ENCODE measurements around the gene FAM200B. TPM values are rescaled to one million over a fixed set of nuclear protein-coding genes. Genes with fewer than 3 reads are reported as not detected.

The FAM200B gene
- total and polyA plus RNA-seq, 4 donors = 11.8 to 45.7 (median 16.9) TPM

DNA sequence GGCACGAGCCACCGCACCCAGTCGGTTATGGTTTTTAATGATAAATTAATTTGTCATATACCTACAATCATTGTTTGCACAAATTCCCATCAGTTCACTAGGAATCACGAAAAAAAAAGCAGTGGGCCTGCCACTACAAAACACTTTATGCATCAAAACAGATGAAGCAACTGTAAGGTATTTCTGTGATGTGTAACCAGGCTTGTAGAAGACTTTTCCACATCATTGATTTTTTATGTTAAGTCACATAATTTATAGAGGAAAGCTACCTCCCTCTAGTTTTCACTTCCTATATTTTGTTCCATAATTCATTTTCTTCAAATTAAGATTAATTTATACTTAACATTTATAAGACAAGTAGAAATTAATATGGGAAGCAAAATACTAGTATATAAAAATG lies 6.7 kb upstream of the FAM200B start:
- TF ChIP-seq, protein P1, sequence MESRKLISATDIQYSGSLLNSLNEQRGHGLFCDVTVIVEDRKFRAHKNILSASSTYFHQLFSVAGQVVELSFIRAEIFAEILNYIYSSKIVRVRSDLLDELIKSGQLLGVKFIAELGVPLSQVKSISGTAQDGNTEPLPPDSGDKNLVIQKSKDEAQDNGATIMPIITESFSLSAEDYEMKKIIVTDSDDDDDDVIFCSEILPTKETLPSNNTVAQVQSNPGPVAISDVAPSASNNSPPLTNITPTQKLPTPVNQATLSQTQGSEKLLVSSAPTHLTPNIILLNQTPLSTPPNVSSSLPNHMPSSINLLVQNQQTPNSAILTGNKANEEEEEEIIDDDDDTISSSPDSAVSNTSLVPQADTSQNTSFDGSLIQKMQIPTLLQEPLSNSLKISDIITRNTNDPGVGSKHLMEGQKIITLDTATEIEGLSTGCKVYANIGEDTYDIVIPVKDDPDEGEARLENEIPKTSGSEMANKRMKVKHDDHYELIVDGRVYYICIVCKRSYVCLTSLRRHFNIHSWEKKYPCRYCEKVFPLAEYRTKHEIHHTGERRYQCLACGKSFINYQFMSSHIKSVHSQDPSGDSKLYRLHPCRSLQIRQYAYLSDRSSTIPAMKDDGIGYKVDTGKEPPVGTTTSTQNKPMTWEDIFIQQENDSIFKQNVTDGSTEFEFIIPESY (IDR thresholded peaks at IDR 0.05) = no peak
- no peak for TF ChIP-seq RXRA (IDR thresholded peaks at IDR 0.05)
- TF ChIP-seq, protein P2, sequence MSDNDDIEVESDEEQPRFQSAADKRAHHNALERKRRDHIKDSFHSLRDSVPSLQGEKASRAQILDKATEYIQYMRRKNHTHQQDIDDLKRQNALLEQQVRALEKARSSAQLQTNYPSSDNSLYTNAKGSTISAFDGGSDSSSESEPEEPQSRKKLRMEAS (IDR thresholded peaks at IDR 0.05) = no peak
- no peak for TF ChIP-seq FOXA2 (IDR thresholded peaks at IDR 0.05)
- TF ChIP-seq GABPA (IDR thresholded peaks at IDR 0.05 in 1 of 2, conservative IDR thresholded peaks at IDR 0.05 in 1 of 2) = no peak
- TF ChIP-seq, protein P3, sequence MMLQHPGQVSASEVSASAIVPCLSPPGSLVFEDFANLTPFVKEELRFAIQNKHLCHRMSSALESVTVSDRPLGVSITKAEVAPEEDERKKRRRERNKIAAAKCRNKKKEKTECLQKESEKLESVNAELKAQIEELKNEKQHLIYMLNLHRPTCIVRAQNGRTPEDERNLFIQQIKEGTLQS (IDR thresholded peaks at IDR 0.05) = no peak
- TF ChIP-seq YY1 (IDR thresholded peaks at IDR 0.05) = no peak
- TF ChIP-seq HNF4A (conservative IDR thresholded peaks at IDR 0.05) = no peak
- TF ChIP-seq, protein P4, sequence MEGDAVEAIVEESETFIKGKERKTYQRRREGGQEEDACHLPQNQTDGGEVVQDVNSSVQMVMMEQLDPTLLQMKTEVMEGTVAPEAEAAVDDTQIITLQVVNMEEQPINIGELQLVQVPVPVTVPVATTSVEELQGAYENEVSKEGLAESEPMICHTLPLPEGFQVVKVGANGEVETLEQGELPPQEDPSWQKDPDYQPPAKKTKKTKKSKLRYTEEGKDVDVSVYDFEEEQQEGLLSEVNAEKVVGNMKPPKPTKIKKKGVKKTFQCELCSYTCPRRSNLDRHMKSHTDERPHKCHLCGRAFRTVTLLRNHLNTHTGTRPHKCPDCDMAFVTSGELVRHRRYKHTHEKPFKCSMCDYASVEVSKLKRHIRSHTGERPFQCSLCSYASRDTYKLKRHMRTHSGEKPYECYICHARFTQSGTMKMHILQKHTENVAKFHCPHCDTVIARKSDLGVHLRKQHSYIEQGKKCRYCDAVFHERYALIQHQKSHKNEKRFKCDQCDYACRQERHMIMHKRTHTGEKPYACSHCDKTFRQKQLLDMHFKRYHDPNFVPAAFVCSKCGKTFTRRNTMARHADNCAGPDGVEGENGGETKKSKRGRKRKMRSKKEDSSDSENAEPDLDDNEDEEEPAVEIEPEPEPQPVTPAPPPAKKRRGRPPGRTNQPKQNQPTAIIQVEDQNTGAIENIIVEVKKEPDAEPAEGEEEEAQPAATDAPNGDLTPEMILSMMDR (IDR thresholded peaks at IDR 0.05; ENCODE audit: low read depth, low read length, missing input control) = no peak
- TF ChIP-seq NR2F2 (IDR thresholded peaks at IDR 0.05) = no peak
- Histone ChIP-seq H3K9ac (ENCODE audit: low read depth in 1 of 2, low read length in 2 of 2) (no peak overlapping the region), H3K9me3 (ENCODE audit: control insufficient read depth in 4 of 4, low read length in 3 of 4) (no peaks in the 10 kb centered on the region), H3K27ac (ENCODE audit: low read depth in 1 of 2, low read length in 2 of 2) (no peak overlapping the region), H3K4me3 (ENCODE audit: low read depth in 1 of 3, low read length in 3 of 3) (no peak overlapping the region), H3K27me3 (ENCODE audit: control insufficient read depth in 4 of 4, insufficient read depth in 4 of 4, low read length in 3 of 4) (no peaks in the 10 kb centered on the region), H3K36me3 (ENCODE audit: control insufficient read depth in 4 of 4, insufficient read depth in 3 of 4, low read depth in 1 of 4, low read length in 3 of 4) (no peaks in the 10 kb centered on the region), H3K4me1 (ENCODE audit: control insufficient read depth in 4 of 4, insufficient read depth in 4 of 4, low read length in 3 of 4) (peaks cover 0 to 3% (median under 1%) of the 10 kb centered on the region in 4 donors)
- DNase-seq (ENCODE audit: low spot score) = no peak
- 97% methylated on average over 4 of the region's 4 CpGs for WGBS

DNA sequence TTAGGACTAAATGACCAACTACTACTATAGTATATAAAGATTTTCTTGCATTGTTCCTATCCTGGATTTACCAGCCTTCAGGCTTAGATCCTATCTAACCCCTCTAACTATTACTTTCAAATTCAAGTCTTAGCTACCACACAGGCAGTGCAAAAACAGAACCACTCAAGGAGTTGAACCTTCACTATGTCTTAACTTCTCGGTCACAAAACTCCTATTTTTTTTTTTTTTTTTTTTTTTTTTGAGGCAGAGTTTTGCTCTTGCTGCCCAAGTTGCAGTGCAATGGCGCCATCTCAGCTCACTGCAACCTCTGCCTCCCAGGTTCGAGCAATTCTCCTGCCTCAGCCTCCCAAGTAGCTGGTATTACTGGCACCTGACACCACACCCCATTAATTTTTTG lies 6.3 kb upstream of the FAM200B start:
- TF ChIP-seq RAD21 (IDR thresholded peaks at IDR 0.05) (no peak), TAF1 (conservative IDR thresholded peaks at IDR 0.05) (no peak), GABPA (IDR thresholded peaks at IDR 0.05 in 1 of 2, conservative IDR thresholded peaks at IDR 0.05 in 1 of 2) (no peak), FOXA1 (IDR thresholded peaks at IDR 0.05) (no peak), HNF4A (conservative IDR thresholded peaks at IDR 0.05) (no peak), EGR1 (IDR thresholded peaks at IDR 0.05; ENCODE audit: low read depth in 2 of 2) (no peak), YY1 (IDR thresholded peaks at IDR 0.05) (no peak), SP1 (IDR thresholded peaks at IDR 0.05) (no peak), HNF4G (IDR thresholded peaks at IDR 0.05) (no peak), NR2F2 (IDR thresholded peaks at IDR 0.05) (no peak), FOXA2 (IDR thresholded peaks at IDR 0.05) (no peak), JUND (IDR thresholded peaks at IDR 0.05) (no peak), RXRA (IDR thresholded peaks at IDR 0.05) (no peak)
- TF ChIP-seq, protein P1 (IDR thresholded peaks at IDR 0.05) = no peak
- TF ChIP-seq, protein P5, sequence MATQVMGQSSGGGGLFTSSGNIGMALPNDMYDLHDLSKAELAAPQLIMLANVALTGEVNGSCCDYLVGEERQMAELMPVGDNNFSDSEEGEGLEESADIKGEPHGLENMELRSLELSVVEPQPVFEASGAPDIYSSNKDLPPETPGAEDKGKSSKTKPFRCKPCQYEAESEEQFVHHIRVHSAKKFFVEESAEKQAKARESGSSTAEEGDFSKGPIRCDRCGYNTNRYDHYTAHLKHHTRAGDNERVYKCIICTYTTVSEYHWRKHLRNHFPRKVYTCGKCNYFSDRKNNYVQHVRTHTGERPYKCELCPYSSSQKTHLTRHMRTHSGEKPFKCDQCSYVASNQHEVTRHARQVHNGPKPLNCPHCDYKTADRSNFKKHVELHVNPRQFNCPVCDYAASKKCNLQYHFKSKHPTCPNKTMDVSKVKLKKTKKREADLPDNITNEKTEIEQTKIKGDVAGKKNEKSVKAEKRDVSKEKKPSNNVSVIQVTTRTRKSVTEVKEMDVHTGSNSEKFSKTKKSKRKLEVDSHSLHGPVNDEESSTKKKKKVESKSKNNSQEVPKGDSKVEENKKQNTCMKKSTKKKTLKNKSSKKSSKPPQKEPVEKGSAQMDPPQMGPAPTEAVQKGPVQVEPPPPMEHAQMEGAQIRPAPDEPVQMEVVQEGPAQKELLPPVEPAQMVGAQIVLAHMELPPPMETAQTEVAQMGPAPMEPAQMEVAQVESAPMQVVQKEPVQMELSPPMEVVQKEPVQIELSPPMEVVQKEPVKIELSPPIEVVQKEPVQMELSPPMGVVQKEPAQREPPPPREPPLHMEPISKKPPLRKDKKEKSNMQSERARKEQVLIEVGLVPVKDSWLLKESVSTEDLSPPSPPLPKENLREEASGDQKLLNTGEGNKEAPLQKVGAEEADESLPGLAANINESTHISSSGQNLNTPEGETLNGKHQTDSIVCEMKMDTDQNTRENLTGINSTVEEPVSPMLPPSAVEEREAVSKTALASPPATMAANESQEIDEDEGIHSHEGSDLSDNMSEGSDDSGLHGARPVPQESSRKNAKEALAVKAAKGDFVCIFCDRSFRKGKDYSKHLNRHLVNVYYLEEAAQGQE (IDR thresholded peaks at IDR 0.05) = no peak
- TF ChIP-seq, protein P4 (IDR thresholded peaks at IDR 0.05; ENCODE audit: low read depth, low read length, missing input control) = no peak
- TF ChIP-seq, protein P3 (IDR thresholded peaks at IDR 0.05) = no peak
- TF ChIP-seq, protein P2 (IDR thresholded peaks at IDR 0.05) = no peak
- no peaks in the 10 kb centered on the region for H3K9me3 ChIP-seq (ENCODE audit: control insufficient read depth in 4 of 4, low read length in 3 of 4)
- no peak overlapping the region for H3K27ac ChIP-seq (ENCODE audit: low read depth in 1 of 2, low read length in 2 of 2)
- peaks cover 0 to 3% (median under 1%) of the 10 kb centered on the region in 4 donors for H3K4me1 ChIP-seq (ENCODE audit: control insufficient read depth in 4 of 4, insufficient read depth in 4 of 4, low read length in 3 of 4)
- DNase-seq (ENCODE audit: low spot score) = no peak
- WGBS = 93% methylated on average over 3 of the region's 3 CpGs
- H3K4me3 ChIP-seq (ENCODE audit: low read depth in 1 of 3, low read length in 3 of 3) = no peak overlapping the region
- H3K27me3 ChIP-seq (ENCODE audit: control insufficient read depth in 4 of 4, insufficient read depth in 4 of 4, low read length in 3 of 4) = no peaks in the 10 kb centered on the region
- H3K9ac ChIP-seq (ENCODE audit: low read depth in 1 of 2, low read length in 2 of 2) = no peak overlapping the region
- H3K36me3 ChIP-seq (ENCODE audit: control insufficient read depth in 4 of 4, insufficient read depth in 3 of 4, low read depth in 1 of 4, low read length in 3 of 4) = no peaks in the 10 kb centered on the region
